Cardiac fibroblast (primary cell): Measurements from ENCODE around the gene RAB9A.

Experiments used
- DNase-seq, 2 donors: peaks; one replicate each; pipeline versions ENCODE4 v3.0.0 to v3.0.0-alpha.2; 2010; ENCODE audit warnings: low read depth in 2 of 2
- H3K4me3 ChIP-seq, 2 donors: replicated peaks in 1 of 2; 1 replicate in 1 of 2; 2 replicates in 1 of 2; pipeline ENCODE4 v1.5.1; 2011; ENCODE audit warnings: low read depth in 2 of 2, low read length in 2 of 2, mild to moderate bottlenecking in 2 of 2, moderate library complexity in 1 of 2
- TF ChIP-seq, protein P1 (sequence below): IDR thresholded peaks from one replicate; pipeline ENCODE4 v1.5.1; 2011; ENCODE audit warnings: low read depth, mild to moderate bottlenecking, low read length, inconsistent platforms

Gene RAB9A

DNA sequence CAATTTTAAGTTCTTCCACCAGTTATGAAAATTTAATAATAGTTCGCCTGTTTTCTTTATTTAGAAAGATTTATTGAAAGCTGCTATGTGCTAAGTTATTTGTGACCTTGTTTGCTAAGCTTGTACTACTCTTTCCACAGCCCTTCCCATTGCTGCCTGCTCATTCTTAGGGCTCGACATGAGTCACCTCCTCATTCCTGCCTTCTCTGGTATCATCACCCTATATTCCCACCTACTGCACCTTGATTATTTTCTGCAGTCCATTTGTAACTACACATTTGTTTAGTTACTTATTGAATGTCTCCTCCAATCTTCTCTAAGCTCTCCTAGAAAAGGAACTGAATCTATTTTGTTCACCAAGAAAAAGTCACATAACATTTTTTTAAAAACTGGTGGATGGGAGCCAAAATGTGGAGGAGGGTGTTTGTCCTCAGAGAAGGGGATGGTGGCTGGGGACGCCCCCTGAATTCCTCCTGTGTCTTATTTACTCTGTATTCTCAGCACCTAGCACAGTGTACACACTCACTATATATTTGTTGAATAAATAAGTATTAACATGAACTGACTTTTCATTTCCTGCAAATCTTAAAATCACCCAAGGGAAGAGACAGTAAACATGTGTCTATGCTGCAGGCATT lies 3.7 kb upstream of the RAB9A start:
- no peak for DNase-seq

DNA sequence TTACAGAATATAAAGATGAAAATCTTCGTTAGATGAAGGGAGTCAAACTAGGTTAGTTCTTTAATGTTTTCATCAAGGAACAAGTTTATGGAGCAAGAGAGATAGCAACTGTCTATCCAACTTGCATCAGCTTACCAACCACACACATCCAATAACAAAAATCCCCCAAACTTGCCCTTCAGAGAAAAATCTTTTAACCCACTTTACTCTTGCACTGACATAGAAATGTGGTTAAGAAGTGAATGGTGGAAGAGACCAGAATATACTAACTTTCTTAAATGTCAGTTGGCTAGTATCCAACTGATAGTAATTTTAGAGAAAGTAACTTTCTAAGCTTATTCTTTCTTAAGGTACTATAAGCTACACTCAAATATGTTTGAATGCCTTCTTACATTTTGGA lies 1.7 kb upstream of the RAB9A start:
- no peak for DNase-seq
- TF ChIP-seq, protein P1, sequence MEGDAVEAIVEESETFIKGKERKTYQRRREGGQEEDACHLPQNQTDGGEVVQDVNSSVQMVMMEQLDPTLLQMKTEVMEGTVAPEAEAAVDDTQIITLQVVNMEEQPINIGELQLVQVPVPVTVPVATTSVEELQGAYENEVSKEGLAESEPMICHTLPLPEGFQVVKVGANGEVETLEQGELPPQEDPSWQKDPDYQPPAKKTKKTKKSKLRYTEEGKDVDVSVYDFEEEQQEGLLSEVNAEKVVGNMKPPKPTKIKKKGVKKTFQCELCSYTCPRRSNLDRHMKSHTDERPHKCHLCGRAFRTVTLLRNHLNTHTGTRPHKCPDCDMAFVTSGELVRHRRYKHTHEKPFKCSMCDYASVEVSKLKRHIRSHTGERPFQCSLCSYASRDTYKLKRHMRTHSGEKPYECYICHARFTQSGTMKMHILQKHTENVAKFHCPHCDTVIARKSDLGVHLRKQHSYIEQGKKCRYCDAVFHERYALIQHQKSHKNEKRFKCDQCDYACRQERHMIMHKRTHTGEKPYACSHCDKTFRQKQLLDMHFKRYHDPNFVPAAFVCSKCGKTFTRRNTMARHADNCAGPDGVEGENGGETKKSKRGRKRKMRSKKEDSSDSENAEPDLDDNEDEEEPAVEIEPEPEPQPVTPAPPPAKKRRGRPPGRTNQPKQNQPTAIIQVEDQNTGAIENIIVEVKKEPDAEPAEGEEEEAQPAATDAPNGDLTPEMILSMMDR, result no peak
- H3K4me3 ChIP-seq, result no peak overlapping the region

More for the DNA sequence above, 3.7 kb upstream of the RAB9A start:
- no peak overlapping the region for H3K4me3 ChIP-seq
- TF ChIP-seq, protein P1, result no peak

DNA sequence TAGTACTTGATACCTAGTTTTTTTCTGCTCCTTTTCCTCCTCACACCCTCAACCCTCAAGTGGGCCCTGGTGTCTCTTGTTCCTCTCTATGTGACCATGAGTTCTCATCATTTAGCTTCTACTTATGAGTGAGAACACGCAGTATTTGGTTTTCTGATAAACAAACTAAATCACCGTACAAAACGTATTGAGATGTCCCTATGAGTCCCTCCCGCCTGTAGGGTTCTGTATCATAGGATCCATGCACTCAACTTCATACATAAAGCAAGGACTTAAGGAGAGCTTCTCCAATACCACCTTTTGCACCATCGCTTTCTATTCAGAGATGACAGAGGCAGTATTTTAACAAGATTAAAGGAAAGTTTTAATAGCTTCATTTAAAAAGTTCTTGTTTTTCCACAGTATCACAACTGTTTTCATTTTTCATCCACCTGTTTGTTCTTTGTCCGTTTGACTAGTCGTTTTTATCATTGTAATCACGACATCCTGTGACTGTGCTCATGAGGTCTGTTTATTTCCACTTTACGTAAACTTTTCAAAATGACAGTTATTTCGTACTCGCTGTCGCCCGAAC lies 457 bp upstream of the RAB9A start:
- peak overlapping the region; percentile 64 to 73 for H3K4me3 ChIP-seq
- TF ChIP-seq, protein P1, result no peak
- no peak for DNase-seq

DNA sequence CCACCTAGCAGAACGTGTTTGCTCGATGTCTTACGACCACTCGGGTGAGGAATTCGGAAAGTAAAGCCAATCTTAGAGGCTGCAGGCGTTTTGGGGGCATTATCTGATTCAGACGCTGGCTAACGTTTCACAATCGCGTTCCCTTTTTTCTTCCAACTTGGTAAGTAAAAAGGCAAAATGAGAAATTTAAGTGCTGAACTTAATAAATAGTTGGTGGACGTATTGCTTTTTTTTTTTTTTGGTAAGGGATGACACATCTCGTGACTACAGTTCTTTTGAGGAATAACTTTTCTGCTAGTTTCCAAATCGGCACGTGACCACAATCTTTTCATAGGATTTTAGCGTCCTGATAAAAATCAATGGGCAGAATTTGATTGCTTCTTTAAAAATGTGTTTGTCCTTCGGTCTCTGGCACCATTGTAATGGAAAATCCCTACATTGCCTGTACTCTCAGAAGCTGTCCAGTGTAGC lies 848 bp downstream of the RAB9A start:
- peak; percentile 19 to 32 for DNase-seq
- TF ChIP-seq, protein P1, result no peak
- H3K4me3 ChIP-seq, result peak overlapping the region; percentile 64 to 73

DNA sequence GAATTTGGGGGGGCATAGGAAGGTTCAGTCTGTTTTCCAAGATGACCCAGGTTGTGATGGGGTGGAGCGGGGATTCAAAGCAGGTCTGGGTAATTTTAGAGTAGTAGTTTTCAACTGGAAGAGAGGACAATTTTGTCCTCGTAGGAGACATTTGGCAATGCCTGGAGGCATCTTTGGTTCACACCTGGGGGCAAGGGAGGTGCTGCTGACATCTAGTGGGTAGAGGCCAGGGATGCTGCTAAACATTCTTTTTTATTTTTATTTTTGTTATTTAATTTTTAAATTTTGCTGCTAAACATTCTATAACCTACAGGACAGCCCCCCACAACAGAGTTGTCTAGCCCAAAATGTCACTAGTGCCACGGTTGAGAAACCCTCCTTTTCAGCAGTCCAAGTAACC lies 1.9 kb downstream of the RAB9A start:
- TF ChIP-seq, protein P1, result no peak
- H3K4me3 ChIP-seq, result peak overlapping the region; percentile 64 to 73
- DNase-seq, result no peak

DNA sequence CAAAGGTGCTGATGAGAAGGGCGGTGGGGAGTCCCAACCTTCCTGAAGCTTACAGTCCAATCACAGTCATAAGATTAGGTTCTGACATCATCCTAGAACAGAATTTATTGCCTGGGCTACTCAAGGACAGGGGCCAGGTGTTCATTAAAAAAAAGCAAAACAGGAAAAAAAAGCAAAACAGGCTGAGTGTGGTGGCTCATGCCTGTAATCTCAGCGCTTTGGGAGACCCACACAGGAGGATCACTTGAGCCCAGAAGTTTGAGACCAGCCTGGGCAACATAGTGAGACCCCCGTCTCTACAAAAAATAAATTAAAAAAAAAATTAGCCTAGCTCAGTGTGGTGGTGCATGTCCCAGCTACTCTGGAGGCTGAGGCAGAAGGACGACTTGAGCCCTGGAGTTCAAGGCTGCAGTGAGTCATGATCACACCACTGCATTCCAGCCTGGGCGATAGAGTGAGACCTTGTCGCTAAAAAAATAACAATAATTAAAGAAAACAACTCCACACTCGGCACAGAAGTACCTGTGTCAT lies 3.0 kb downstream of the RAB9A start:
- TF ChIP-seq, protein P1, result no peak
- H3K4me3 ChIP-seq, result no peak overlapping the region
- no peak for DNase-seq
